ENCODE data around the gene PSMD12.

- TF ChIP-seq CTCF (conservative IDR thresholded peaks at IDR 0.05; ENCODE audit: low read depth, low read length): no peak
- TF ChIP-seq EZH2 (IDR thresholded peaks at IDR 0.05; ENCODE audit: borderline replicate concordance, low read depth, low read length, poor library complexity, severe bottlenecking): no peak
Observed at GRCh38 chr17:67315865-67316264, 50.5 kb downstream of the PSMD12 start.

Data from A673 (cell line).